Prostate gland (tissue), 2 donors: Measurements from ENCODE around the gene CSPG4. TPM values are rescaled to one million over a fixed set of nuclear protein-coding genes. Genes with fewer than 3 reads are reported as not detected.
"Not testable (repeated sequence)": the region's sequence is repeated elsewhere in the genome, so short reads cannot be mapped to it uniquely, and the experiment has no call there.

Experiments used
- DNase-seq: peaks from one replicate; pipeline ENCODE4 v3.0.0-alpha.2; 2019; ENCODE audit warnings: low spot score
- H3K27ac ChIP-seq, 2 donors: fragments of 200-600 bp; sonication (generic); 2 replicates each; pipeline ENCODE4 v1.5.1; 2017 to 2019
- H3K27me3 ChIP-seq: fragments of 200-600 bp; sonication (generic); replicated peaks from 2 replicates; pipeline ENCODE4 v1.5.1; 2019; ENCODE audit not compliant: insufficient read depth
- H3K36me3 ChIP-seq, 2 donors: fragments of 200-600 bp; sonication (generic); 1 replicate in 1 of 2; 2 replicates in 1 of 2; pipeline versions ENCODE4 v1.5.1 to v1.8.1; 2017 to 2019
- H3K4me1 ChIP-seq: fragments of 200-600 bp; sonication (generic); replicated peaks from 2 replicates; pipeline ENCODE4 v1.5.1; 2019
- H3K4me3 ChIP-seq, 2 donors: fragments of 200-600 bp; sonication (generic); 2 replicates each; pipeline ENCODE4 v1.5.1; 2017 to 2019
- H3K9me3 ChIP-seq: fragments of 200-600 bp; sonication (generic); 2 replicates; pipeline ENCODE4 v1.5.1; 2017
- POLR2A ChIP-seq: fragments of 450-650 bp; IDR thresholded peaks from one replicate; pipeline ENCODE4 v1.6.1; 2016; ENCODE audit warnings: antibody characterized with exemption, mild to moderate bottlenecking
- POLR2AphosphoS5 ChIP-seq: sonication (generic); formaldehyde crosslinking; IDR thresholded peaks from one replicate; pipeline ENCODE4 v1.6.1; 2017; ENCODE audit warnings: antibody characterized with exemption
- WGBS: methylation state at CpG from one replicate; pipeline ENCODE4 v1.1.5; 2018; 5-methylcytosine and 5-hydroxymethylcytosine counted together
- intact Hi-C: fragments of 100-400 bp; cut with DNase I; formaldehyde crosslinking; loops from one replicate; pipeline ENCODE4 v1.14.2; 2022
- total RNA-seq, 2 donors: library from RNA; depleted of rRNA; stranded (reverse); fragments of >200 nt; gene quantifications; one replicate each; pipeline ENCODE4 v1.1.0, GENCODE V29; 2016
- TF ChIP-seq, protein P1 (sequence below), 4 experiments: fragments of 200-600 bp in 2 of 4; fragments of 450-650 bp in 2 of 4; sonication (generic) in 2 of 4; IDR thresholded peaks; 1 replicate in 3 of 4; 2 replicates in 1 of 4; pipeline ENCODE4 v1.5.1; 2016 to 2019; ENCODE audit warnings: antibody characterized with exemption in 4 of 4, mild to moderate bottlenecking in 2 of 4, moderate library complexity in 2 of 4

Gene CSPG4
- total RNA-seq, 2 donors from 2014 or later = 14.3 to 29.4 TPM

- Histone ChIP-seq H3K27me3 (no peaks in the 10 kb centered on the region), H3K9me3 (no peaks in the 10 kb centered on the region), H3K4me1 (no peaks in the 10 kb centered on the region), H3K27ac (peak overlapping the region in 1 of 2 donors; percentile 24), H3K4me3 (no peak overlapping the region), H3K36me3 (no peaks in the 10 kb centered on the region)
- DNase-seq = no peak
- TF ChIP-seq, protein P1, sequence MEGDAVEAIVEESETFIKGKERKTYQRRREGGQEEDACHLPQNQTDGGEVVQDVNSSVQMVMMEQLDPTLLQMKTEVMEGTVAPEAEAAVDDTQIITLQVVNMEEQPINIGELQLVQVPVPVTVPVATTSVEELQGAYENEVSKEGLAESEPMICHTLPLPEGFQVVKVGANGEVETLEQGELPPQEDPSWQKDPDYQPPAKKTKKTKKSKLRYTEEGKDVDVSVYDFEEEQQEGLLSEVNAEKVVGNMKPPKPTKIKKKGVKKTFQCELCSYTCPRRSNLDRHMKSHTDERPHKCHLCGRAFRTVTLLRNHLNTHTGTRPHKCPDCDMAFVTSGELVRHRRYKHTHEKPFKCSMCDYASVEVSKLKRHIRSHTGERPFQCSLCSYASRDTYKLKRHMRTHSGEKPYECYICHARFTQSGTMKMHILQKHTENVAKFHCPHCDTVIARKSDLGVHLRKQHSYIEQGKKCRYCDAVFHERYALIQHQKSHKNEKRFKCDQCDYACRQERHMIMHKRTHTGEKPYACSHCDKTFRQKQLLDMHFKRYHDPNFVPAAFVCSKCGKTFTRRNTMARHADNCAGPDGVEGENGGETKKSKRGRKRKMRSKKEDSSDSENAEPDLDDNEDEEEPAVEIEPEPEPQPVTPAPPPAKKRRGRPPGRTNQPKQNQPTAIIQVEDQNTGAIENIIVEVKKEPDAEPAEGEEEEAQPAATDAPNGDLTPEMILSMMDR (IDR thresholded peaks at IDR 0.05) = no peak
- TF ChIP-seq POLR2AphosphoS5 (no peak), POLR2A (no peak)
- WGBS = 30% methylated on average over 24 of the region's 28 CpGs
- intact Hi-C loops = loop anchor here (5.0 kb wide), 1 partner anchor 44 kb away; no protein-coding TSS in a partner anchor
These were observed 18.9 kb upstream of the CSPG4 start for GRCh38 chr15:75731248-75732151.

DNA sequence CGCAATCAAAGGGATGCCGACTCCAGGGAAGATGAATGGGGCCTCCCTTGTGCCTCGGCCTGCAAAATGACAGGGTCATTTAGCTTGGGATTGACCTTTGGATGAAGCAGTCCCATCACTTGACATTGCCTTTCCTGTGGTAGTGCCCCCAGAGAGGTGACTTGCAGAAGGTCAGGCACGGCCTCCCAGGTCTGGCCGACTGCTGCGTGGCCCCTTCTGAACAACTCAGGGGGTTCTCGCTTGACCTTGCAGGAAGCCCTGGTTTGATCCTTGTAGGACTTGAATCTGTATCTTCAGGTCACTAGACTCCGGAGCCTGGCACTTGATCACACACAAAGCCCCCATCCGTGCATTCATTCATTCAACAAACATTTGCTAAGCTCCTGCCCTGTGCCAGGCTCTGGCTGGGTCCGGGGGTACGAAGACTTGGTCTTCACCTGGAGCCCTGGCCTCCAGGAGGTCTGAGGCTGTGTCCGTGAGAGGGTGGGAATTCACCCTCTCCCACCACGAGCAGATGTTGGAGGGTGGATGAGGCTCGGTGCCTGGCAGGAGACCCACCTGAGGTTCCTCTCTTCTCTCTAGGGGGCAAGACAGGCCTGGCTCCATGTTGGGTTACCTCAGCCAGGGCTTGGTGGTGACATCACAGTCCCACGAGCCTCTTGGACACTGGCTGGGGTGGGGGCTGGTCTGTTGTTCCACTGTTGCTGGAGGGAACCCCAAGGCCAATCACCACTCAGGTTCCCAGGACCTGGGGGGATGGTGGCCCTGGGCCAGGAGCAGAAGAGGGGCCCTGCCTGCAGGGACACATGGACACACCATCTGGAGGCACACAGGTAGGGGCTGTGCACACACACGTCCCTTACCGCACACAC lies 18.0 kb upstream of the CSPG4 start:
- H3K4me1 ChIP-seq, H3K27ac ChIP-seq, H3K9me3 ChIP-seq, H3K4me3 ChIP-seq, H3K27me3 ChIP-seq, DNase-seq, H3K36me3 ChIP-seq: not testable (repeated sequence)
- intact Hi-C loops = loop anchor here (5.0 kb wide), 1 partner anchor 43 kb away; no protein-coding TSS in a partner anchor
- WGBS = 88% methylated on average over 17 of the region's 17 CpGs

- H3K9me3 ChIP-seq = no peaks in the 10 kb centered on the region
- TF ChIP-seq POLR2AphosphoS5 = no peak
- TF ChIP-seq, protein P1 (IDR thresholded peaks at IDR 0.05) = no peak
- no peak for TF ChIP-seq POLR2A
- H3K36me3 ChIP-seq = no peaks in the 10 kb centered on the region
- intact Hi-C loops = loop anchor here (5.0 kb wide), 2 partner anchors 42 to 73 kb away; no protein-coding TSS in a partner anchor
- no peaks in the 10 kb centered on the region for H3K27me3 ChIP-seq
- no peak overlapping the region for H3K4me3 ChIP-seq
- DNase-seq = no peak
- H3K4me1 ChIP-seq = no peaks in the 10 kb centered on the region
- WGBS = 81% methylated on average over 10 of the region's 10 CpGs
- H3K27ac ChIP-seq = no peak overlapping the region
These were observed 16.9 kb upstream of the CSPG4 start for GRCh38 chr15:75729326-75730069.

DNA sequence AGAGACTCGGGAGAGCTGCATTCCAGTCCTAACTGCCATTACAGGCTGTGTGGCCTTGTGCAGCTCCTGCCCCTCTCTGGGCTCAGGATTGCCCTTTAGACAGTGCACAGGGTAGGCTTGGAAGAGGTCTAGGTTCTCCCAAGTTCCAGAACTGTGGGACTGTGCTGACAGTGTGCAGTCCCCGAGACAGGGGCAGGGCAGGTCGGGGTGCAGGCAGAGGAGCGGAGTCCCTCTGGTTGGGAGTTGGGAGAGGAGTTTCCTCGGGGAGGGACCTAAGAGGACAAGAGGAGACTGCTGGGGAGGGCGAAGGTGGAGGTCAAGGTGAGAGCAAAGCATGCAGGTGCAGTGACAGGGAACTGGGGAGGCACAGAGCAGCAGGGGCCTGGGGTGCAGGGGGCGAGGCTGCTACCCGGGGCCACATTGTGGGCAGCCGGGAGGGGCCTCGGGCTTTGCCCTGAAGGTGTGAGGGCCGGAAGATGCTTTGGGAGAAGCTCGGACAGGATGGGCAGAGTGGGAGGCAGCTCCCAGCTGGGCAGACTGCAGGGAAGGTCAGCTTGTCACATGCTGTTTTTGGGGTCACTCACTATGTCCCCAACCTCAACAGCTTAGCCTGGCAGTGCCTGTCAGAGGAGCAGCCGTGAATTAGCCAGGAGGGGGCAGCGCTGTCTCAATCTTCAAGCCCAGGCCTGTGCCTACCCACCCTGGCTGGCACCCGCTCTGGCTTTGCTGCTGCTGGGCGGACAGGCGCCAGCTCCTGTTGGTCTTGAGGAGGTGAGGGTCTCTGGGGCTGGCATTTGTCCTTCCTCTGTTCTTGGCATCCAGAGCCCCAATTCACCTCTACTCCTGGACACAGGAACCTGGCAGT lies 15.4 kb upstream of the CSPG4 start:
- Histone ChIP-seq H3K4me1 (no peaks in the 10 kb centered on the region), H3K4me3 (no peak overlapping the region), H3K27ac (no peak overlapping the region), H3K36me3 (no peaks in the 10 kb centered on the region), H3K27me3 (no peaks in the 10 kb centered on the region), H3K9me3 (no peaks in the 10 kb centered on the region)
- 42% methylated on average over 16 of the region's 17 CpGs for WGBS
- TF ChIP-seq POLR2AphosphoS5 = no peak
- TF ChIP-seq, protein P1 (IDR thresholded peaks at IDR 0.05) = peak; percentile 16 to 53 (median 38)
- peak; percentile 50 for DNase-seq
- intact Hi-C loops = loop anchor here (5.0 kb wide), 1 partner anchor 74 kb away; no protein-coding TSS in a partner anchor
